GM21381 (cell line): ENCODE results near the gene IL9R.
A peak's percentile ranks its signal among the peaks of the same experiment; 100 is the strongest.
"Not testable (repeated sequence)": the region's sequence is repeated elsewhere in the genome, so short reads cannot be mapped to it uniquely, and the experiment has no call there.

Source experiments
- ATAC-seq: cut with Tn5 transposase; IDR thresholded peaks from one replicate; pipeline ENCODE4 v1.9.1; 2021; ENCODE audit warnings: mild to moderate bottlenecking, moderate library complexity; ENCODE audit not compliant: unreplicated experiment

IL9R gene, protein sequence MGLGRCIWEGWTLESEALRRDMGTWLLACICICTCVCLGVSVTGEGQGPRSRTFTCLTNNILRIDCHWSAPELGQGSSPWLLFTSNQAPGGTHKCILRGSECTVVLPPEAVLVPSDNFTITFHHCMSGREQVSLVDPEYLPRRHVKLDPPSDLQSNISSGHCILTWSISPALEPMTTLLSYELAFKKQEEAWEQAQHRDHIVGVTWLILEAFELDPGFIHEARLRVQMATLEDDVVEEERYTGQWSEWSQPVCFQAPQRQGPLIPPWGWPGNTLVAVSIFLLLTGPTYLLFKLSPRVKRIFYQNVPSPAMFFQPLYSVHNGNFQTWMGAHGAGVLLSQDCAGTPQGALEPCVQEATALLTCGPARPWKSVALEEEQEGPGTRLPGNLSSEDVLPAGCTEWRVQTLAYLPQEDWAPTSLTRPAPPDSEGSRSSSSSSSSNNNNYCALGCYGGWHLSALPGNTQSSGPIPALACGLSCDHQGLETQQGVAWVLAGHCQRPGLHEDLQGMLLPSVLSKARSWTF

DNA sequence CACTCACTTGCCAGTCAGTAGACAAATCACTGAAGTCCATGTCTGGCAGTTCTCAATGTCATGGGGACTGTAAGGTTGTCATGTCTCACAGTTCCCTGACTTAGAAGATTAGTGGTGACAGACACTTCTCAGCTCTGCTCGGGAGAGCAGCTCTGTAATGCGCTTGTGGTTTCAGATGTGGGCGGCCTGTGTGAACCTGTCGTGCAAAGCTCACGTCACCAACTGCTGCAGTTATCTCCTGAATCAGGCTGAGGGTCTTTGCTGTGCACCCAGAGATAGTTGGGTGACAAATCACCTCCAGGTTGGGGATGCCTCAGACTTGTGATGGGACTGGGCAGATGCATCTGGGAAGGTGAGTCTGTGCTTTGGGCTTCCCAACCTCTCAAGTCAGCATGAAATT is at the start of gene IL9R:
IL9R (plus strand) TSS at position 261 of the 400 bp plus-strand sequence; CDS start at position 325, 64 bp downstream.
- peak; percentile 69 for ATAC-seq

DNA sequence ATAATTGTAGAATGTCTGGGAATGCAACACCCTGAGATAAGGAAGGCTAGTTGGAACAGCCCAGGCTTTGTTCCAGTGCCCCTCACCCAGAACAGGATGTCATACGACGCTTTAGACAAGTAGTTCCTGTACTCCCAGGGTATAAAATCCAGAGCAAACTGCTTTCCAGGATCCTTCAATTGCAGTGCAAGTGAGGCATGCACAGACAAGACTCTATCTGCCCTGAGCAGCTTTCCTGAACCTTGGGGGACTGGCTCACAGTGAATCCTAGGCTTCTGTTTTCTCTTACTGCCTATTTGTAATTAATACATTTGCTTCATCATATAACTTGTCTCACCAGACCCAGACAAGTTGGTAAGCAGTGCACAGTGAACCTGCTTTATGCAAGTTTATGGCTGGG is 48.4 kb upstream of the IL9R start:
- no peak for ATAC-seq

DNA sequence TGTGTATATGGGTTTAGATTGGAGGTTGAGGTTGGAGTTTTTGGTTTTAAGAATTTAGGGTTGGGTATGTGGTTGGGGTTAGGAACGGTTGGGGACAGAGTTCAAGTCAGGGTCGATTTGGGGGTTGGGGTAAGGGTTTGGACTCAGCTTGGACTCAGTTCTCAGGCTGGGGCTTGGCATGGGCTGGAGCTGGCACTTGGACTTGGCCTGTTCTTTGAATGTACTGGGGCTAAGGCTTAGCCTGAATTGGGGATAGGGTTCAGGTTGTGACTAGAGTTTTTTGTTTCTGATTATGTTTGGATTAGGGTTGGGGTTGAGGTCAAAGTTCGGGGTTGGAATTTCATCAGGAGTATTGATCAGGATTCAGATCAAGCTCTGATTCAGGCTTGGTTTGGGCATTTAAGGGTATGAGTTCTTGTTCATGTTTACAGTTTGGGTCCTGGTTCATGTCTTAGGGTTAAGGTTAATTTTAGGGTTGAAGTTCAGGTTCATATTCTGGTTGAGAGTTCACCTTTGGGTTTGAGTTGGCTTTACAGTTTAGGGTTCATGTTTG is 46.2 kb upstream of the IL9R start:
- no peak for ATAC-seq

DNA sequence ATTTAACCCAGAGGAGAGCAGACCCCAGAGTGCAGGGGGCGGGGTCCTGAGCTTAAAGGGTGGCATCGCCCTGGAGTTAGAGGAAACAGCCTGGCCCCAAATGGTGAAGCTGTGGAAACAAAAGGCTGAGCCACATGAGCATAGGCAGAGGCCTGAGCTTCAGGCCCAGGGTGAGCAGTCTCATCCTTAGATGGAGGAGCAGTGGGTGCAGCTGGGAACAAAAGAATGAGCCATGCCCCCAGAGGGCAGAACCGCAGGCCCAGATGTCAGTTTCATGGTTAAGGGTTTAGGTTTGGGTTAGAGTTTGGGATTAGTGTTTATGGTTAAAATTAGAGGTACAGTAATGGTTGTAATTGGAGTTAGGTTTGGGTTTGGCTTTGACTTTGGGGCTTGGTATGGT is 44.4 kb upstream of the IL9R start:
- ATAC-seq = no peak

- no peak for ATAC-seq
Measured at GRCh38 chrX:155954793-155955192, 42.7 kb upstream of the IL9R start.

DNA sequence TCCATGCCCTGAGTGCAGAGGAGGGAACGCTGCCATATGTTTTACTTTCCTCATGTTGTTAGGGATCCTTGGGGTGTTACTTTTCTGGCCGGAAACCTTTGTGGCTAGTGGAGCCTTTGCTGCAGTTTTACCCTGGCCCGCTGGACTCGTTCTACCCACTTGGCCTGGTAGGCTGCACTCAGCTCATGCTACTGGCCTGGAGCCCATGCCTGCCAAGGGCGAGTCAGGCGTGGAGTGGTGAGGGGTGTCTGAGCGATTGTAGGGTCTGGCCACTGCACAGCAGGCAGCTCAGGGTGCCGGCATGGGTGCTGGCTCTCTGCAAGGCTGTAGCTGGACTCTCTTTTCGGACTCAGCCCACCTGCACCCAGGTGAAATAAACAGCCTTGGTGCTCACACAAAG is 41.4 kb upstream of the IL9R start:
- no peak for ATAC-seq

DNA sequence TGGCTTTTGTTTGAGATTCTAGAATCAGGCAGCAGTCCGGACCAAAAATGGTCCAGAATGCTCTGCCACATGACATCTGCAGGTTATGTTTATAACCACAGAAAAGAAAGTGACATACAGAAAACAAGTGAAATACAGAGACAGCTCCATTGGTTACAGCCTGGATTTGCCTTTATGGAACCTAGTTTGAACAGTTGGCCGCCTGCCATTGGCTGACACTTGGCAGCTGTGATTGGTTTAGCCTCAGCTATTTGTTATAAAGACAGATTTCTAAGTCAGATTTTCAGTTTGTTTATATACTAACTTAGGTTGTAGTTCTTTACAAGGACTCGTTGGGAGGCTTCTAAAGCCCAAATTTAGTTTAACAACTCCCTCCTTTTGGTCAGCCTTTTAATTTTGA is 40.8 kb upstream of the IL9R start:
- ATAC-seq = no peak

DNA sequence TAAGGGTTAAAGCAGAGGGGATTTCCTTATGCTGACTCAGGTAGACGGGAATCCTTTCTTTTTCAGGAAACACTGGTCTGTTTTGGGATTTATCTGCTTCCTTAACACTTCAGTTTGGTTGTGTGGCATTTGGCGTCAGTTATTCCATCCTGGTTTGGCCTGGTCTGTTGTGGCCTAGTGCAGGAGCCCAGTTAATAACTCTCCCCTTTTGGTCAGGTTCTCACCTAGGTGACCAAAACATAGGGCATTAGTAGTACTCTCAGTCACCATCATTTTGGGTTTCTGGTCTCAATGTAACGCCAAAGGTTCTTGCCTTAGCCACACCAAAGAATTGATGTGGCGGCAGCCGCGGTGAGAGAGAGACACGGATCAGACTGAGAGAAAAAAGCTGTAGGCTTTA is 39.7 kb upstream of the IL9R start:
- no peak for ATAC-seq

GRCh38 chrX:155959018-155959587 is 38.4 kb upstream of the IL9R start:
- no peak for ATAC-seq

DNA sequence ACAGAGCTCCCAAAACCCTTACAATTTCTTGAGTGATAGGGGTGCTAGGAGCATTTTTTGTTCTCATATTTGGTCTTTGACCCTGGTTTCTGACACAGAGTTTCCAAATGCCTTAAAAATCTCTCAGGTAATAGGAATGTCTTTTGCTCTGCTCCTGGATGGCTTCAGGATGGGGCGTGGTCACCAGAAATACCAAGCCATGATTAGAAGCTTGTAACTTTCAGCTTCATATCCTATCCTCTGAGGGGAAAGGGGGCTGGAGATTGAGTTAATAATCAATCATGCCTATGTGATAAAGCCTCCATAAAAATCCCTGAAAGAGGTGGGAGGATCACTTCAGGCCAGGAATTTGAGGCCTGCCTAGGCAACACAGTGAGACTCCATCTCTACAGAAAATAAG is 34.6 kb upstream of the IL9R start:
- ATAC-seq = no peak

- no peak for ATAC-seq
Measured at GRCh38 chrX:155966876-155967275, 30.6 kb upstream of the IL9R start.

DNA sequence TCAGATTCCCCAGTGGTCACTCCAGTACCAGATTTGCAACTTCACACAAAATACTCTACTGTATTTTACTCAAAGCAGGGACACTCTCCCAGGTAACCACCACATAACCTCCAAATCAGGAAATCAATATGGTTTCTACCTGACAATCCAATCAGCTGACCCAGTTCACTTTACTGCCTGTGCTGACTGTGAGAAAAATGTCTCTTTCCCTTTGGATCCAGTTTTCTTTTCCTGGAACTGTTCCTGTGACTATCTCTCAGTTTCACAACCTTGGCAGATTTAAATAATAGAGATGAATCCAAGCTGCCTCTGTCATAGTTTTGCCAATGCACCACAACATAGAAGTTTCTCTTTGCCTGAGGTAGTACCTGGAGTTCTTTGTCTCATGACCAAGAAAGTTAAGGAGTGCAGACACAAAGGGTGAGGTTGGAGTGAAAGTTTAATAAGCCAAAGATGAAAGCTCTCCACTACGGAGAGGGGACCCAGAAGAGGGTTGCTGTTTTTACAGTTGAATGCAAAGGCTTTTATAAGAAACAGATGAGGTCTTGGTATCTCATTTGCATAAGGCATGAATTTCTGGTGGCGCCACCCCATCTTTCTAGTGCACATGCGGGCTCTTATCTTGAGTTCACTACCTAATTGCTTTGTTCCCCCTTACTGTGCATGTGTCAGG is 29.7 kb upstream of the IL9R start:
- no peak for ATAC-seq

DNA sequence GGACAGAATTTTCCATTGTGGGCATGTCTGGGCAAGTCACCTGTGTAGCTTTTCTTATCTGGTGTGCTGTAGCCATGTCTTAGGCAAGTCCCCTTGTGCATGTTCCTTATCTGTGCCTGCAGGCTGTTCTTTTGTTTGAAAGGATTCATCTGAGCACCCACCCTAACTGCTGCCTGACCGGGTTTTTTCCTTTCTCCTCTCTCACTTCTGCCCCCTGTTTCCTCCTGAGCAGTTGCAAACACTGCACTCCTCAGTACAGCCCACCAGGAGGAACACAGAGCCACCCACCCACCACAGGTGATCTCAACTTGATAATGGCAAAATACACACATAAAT is 29.2 kb upstream of the IL9R start:
- ATAC-seq = no peak

- no peak for ATAC-seq
Measured at GRCh38 chrX:155968791-155969190, 28.7 kb upstream of the IL9R start.

DNA sequence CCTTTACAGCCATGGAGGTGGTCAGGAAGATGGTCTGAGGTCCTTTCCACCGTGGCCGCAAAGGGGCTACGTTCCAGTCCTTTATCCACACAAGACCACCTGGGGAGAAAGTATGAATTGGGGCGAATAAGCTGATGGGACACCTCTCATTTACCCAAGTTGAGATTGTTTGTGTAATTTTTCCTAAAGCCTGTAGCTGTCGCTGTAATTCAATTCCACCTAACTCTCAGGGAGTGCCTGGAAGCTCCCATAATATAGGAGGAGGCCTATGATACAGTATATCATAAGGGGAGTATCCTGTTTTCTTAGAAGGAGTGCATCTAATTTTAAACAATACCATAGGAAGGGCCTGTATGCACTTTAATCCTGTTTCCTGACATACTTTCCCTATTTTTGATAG is 25.8 kb upstream of the IL9R start:
- not testable (repeated sequence) for ATAC-seq

GRCh38 chrX:155972241-155972640 is 25.3 kb upstream of the IL9R start:
- ATAC-seq = not testable (repeated sequence)

DNA sequence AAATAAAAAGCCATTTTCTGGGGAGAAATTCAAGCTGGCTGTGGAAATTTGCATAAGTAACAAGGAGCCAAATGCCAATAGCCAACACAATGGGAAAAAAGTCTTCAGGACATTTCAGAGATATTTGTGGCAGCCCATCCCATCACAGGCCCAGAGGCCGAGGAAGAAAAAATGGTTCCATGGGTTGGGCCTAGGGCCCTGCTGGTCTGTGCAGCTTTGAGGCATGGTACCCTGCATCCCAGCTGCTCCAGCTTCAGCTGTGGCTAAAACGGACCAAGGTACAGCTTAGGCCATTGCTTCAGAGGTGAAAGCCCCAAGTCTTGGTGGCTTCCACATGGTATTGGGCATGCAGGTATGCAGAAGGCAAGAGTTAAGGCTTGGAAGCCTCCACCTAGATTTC is 14.2 kb upstream of the IL9R start:
- ATAC-seq = no peak

DNA sequence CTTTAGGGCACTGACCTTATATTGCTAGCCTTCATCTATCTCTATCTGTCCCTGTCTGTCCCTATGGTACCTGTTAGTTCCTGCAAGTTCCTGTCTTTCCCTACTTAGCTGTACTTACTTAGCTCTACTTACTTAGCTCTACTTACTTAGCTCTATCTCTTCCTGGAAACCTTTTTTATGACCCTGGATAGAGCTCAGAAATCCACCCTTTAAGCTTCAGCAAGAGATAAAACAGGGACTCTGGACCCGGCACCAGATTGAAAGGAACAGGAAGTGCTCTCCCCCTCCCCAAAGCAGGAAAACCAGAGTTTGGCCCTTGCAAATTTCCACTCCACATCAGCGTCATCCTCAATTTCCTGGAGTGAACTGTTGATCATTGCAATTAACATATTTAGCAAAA is 12.3 kb upstream of the IL9R start:
- no peak for ATAC-seq

- not testable (repeated sequence) for ATAC-seq
Measured at GRCh38 chrX:155986995-155987394, 10.5 kb upstream of the IL9R start.

GRCh38 chrX:155988859-155989258 is 8.6 kb upstream of the IL9R start:
- no peak for ATAC-seq

GRCh38 chrX:155993421-155993820 is 4.1 kb upstream of the IL9R start:
- ATAC-seq = no peak
